Activated CD8-positive, alpha-beta memory T cell treated with anti-CD3 and anti-CD28 coated beads, Interleukin-2, amount 50 U/mL, for 24 hours (primary cell): ENCODE results near the gene CALHM3.

ENCODE experiments used
- DNase-seq: peaks from one replicate; pipeline ENCODE4 v3.0.0-alpha.2; 2020; ENCODE audit errors: extremely low read depth

Gene CALHM3

DNA sequence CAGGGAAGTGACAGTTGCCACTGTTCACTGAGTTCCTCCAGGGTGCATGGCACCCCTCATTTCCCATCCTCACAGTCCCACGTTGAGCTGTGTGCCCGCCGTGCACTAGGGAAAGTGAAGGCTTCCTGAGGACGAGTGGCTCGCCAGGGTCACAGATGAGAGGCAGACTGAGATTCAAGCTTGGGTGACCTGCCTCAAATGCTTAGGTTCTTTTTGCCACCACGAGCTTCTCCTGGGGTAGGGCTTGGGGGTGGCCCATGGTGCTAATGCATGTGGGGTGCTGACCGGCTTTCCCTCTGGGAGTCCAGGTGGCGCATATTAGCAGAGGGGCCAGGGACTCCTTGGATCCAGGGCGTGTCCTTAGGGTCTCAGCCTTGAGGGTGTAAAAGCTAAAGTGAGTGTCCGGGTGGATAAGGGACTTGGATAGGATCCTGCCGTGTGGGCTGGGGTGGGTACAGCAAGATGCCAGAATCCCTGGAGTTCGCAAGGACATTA lies 28.8 kb downstream of the CALHM3 start:
- no peak for DNase-seq

GRCh38 chr10:103449208-103450144 lies 29.6 kb downstream of the CALHM3 start:
- no peak for DNase-seq

- no peak for DNase-seq
Measured at GRCh38 chr10:103448746-103449145, 30.3 kb downstream of the CALHM3 start.

GRCh38 chr10:103447187-103447586 lies 31.9 kb downstream of the CALHM3 start:
- DNase-seq, result no peak

DNA sequence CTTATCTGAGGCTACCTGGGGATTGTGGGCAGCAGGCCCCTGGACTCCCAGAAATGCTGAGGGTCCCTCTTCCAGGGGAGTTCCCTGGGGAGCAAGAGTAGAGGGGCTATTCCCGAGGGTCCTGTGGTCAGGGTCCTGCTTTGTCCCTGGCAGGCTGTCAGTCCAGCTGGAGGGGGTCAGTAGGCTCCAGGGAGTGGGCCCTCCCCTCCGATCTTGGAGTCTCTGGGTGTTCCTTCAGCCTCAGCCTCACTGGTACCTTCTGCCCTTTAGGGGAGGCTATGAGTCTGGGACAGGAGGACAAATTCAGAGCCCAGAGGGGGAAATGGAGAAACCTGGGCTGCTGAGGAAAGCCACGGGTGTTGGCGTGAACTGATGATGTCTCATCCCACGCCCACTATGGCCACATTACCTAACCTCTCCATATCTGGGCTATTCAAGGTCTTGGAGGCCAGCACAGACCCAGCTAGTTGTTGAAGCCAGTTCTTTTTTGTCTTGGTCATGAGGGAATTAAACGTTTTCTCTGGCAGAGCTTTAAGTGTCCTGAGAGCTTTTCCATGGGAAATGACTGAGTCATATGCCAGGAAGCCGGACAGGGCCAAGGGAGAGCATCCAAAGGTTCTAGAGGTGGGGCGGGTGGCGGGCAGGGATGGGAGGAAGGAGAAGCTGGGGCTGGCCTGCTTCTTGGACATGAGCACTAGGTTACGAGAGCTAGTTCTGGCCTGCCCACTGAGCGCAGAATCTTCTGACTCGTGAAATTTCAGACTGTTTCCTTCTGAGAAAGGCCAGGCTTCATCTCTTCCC lies 33.1 kb downstream of the CALHM3 start:
- no peak for DNase-seq

- DNase-seq, result no peak
Measured at GRCh38 chr10:103445366-103445765, 33.7 kb downstream of the CALHM3 start.

DNA sequence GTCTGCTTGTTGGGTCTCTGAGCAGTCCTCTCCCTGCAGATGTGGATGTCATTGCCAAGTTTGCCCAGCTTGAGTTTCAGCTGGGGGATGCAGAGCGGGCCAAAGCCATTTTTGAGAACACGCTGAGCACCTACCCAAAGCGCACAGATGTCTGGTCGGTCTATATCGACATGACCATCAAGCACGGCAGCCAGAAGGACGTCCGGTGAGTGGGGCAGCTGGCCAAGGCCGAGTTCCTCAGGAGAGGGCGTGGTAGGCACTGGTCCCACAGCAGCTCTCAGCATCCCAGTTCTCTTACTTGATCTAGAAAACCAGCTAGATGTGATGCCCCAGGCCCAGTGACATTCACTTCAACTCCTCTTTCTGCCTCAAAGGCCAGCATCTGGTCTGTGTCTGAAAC lies 34.6 kb downstream of the CALHM3 start:
- no peak for DNase-seq

DNA sequence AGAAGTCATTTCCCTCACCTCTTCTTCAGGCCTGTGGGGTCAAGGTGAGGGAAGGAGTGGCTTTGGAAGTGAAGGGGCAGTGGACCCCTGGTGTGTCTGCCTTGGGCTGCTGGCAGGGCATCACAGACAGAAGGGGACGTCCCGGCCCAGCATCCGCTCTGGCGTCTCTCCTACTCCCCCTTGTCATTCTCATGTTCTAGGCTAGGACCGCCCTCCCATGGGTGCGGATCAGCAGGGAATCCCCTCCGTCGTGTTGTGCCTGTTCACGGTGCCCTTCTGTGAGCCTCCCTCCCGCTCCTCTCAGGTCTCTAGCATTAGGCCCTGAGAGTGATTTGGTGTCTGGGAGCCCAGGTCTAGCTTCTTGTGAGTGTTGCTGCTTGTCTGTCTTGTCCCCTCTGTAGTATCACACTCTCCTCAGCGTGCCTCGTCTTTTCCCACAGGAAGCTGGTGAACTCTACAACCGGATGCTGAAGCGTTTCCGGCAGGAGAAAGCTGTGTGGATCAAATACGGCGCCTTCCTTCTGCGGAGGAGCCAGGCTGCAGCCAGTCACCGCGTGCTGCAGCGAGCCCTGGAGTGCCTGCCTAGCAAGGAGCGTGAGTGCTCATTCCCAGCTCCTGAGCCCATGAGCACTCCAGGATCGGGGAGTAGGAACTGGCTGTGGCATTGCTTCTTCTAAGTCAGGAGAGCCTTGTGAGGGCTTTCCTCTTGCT lies 35.4 kb downstream of the CALHM3 start:
- DNase-seq, result no peak

GRCh38 chr10:103442031-103442461 lies 37.0 kb downstream of the CALHM3 start:
- DNase-seq, result no peak

DNA sequence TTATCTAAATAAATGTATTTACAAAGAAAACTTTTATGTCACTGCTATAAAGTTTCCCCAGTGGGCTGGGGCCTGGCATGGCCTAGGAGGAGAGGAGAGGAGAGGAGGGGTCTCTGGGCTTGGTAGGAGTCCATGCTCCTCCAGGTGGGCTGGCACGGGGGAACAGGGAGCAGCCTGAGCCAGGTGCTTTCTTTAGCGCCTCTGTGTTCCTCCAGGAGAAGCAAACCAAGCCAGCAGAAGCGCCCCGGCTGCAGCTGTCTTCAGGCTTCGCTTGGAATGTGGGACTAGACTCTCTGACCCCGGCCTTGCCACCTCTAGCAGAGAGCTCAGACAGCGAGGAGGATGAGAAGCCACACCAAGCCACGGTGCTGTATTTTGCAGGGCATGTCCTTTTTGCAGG lies 37.4 kb downstream of the CALHM3 start:
- no peak for DNase-seq

- no peak for DNase-seq
Measured at GRCh38 chr10:103441206-103441605, 37.8 kb downstream of the CALHM3 start.

DNA sequence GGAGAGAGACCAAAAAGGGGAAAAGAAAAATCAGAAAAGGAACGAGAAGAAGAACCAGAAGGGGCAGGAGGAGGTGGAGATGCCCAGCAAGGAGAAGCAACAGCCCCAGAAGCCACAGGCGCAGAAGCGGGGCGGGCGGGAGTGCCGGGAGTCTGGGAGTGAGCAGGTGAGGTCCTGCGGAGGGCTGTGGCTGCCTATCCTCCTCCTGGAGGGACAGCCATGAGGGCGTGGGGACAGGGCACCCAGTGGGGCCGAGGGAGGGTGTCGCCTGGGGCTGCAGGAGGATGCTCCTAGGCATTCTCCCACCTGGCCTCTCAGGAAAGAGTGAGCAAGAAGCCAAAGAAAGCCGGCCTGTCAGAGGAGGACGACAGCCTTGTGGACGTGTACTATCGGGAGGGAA lies 38.6 kb downstream of the CALHM3 start:
- DNase-seq, result no peak

GRCh38 chr10:103439776-103440175 lies 39.3 kb downstream of the CALHM3 start:
- DNase-seq, result no peak

DNA sequence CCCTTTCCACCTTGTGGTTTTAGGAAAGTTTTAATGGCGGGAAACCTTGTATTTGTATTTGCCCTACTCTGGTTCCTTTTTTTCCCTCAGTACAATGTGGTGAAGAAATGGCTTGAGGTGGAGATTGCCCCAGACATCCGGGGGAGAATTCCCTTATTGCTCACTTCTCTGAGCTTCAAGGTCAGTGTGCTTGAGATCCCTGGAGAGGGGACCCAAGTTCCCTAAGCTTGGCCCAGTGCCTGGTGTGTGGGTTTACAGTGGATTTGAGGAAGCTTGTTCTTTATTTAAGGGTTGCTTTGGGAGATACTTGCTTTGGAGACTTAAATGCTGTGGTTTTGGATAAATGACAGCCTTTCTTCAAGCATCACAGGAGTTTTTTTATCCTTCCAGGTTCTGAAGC lies 45.2 kb downstream of the CALHM3 start:
- DNase-seq, result no peak

- DNase-seq, result no peak
Measured at GRCh38 chr10:103431902-103432301, 47.1 kb downstream of the CALHM3 start.

DNA sequence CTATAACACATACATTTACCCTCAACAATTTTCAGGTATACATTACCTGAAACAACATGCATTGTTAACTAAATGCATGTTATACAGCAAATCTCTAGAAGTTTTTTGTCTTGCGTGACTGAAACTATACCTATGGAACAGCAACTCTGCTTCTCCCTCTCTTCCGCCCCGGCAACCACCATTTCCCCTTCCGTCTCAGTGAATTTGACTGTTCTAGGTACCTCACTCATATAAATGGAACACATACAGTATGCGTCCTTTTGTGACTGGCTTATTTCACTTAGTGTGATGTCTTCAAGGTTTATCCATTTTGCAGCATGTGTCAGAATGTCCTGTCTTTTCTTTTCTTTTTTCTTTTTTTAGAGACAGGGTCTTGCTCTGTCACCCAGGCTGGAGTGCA lies 49.4 kb downstream of the CALHM3 start:
- no peak for DNase-seq

DNA sequence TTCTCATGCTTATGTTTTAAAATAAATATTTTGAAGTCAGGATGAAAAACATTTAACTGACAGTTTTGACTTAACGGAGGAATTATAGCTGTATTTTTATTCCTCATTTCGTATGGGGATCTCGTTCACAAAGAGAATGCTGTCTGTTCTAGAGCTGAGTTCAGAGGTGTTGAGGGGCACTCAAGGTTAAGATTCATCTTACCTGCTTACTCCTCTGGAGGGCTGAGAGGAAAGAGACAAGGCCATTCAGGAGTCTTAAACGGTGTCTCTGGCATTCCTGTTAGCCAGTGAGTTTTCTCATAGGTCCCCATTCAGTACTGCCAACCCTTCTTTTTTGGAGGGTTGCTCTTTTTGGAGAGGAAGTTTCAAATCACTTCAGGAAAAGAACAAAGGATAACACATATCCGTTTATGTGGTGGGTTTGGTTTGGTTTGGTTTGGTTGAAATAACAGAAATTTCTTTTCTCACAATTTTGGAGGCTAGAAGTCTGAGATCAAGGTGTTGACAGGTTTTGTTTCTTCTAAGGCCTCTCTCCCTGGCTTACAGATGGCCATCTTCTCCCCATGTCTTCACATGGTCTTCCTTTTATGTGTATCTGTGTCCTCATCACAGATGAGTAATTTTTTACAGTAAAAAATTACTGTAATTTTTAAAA lies 49.9 kb downstream of the CALHM3 start:
- no peak for DNase-seq

DNA sequence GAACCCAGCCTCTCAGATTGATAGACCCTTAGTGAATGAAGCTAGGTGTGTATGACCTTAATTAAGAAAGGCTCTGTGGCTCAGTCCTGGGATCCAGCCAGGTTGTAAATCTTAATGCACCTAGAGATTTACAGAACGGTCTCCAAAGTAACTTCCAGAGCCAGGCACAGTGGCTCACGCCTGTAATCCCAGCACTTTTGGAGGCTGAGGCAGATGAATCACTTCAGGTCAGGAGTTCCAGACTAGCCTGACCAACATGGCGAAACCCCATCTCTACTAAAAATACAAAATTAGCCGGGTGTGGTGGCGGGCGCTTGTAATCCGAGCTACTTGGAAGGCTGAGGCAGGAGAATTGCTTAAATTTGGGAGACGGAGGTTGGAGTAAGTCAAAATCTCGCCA lies 51.2 kb downstream of the CALHM3 start:
- DNase-seq, result no peak

DNA sequence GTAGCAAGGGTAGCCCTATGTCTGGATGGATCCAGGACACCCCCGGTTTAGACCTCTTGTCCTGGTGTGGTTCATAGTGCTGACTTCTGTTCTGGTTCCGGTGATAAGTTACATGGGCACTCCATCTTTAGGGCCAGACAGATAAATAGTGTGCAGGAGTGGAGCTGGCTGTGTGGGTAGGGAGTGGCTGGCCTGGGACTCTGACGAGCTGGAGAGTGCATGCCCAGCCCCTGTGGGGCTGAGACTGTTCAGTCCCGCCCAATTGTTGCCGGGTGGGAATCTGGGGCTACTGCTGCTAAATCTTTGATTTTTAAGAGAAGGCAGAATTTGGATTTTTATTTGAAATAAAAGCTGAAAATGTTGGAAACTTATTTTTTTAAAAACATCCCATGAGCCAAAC lies 55.3 kb downstream of the CALHM3 start:
- DNase-seq, result no peak
